Measurements from ENCODE around the gene RABGEF1.

DNA sequence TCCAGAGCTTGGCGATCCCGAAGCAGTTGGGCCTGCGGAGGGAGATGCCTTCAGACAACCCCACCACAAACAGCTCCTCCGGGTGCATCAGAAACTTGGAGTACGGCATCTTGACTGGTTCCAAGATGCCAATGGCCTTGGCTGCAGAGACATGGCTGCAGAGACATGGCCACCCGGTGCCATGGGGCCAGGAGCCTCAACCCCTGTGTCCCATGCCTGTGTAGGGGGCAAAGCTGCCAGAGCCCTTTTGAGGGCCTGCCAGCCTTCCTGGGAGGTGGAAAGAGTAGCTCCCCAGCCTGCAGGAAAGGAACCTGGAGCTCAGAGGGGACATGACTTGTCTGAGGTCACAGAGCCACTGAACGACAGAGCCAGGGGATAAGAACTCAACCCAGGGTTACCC lies 83.5 kb downstream of the RABGEF1 start:
- TF ChIP-seq, protein P1, sequence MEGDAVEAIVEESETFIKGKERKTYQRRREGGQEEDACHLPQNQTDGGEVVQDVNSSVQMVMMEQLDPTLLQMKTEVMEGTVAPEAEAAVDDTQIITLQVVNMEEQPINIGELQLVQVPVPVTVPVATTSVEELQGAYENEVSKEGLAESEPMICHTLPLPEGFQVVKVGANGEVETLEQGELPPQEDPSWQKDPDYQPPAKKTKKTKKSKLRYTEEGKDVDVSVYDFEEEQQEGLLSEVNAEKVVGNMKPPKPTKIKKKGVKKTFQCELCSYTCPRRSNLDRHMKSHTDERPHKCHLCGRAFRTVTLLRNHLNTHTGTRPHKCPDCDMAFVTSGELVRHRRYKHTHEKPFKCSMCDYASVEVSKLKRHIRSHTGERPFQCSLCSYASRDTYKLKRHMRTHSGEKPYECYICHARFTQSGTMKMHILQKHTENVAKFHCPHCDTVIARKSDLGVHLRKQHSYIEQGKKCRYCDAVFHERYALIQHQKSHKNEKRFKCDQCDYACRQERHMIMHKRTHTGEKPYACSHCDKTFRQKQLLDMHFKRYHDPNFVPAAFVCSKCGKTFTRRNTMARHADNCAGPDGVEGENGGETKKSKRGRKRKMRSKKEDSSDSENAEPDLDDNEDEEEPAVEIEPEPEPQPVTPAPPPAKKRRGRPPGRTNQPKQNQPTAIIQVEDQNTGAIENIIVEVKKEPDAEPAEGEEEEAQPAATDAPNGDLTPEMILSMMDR (IDR thresholded peaks at IDR 0.05), result no peak
- no peak for TF ChIP-seq EZH2 (IDR thresholded peaks at IDR 0.05)

Measured in neural progenitor cell (in vitro differentiated cells).